Measurements from ENCODE around the gene HBE1.
A peak's percentile ranks its signal among the peaks of the same experiment; 100 is the strongest.
"Not testable (repeated sequence)": the region's sequence is repeated elsewhere in the genome, so short reads cannot be mapped to it uniquely, and the experiment has no call there.

The HBE1 gene

DNA sequence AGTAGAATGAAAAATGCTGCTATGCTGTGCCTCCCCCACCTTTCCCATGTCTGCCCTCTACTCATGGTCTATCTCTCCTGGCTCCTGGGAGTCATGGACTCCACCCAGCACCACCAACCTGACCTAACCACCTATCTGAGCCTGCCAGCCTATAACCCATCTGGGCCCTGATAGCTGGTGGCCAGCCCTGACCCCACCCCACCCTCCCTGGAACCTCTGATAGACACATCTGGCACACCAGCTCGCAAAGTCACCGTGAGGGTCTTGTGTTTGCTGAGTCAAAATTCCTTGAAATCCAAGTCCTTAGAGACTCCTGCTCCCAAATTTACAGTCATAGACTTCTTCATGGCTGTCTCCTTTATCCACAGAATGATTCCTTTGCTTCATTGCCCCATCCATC, 14.9 kb upstream of the HBE1 start:
- no peak for DNase-seq

GRCh38 chr11:5283882-5284281, 14.1 kb upstream of the HBE1 start:
- no peak for DNase-seq

GRCh38 chr11:5283086-5283485, 13.3 kb upstream of the HBE1 start:
- no peak for DNase-seq

GRCh38 chr11:5282628-5283027, 12.9 kb upstream of the HBE1 start:
- DNase-seq = no peak

GRCh38 chr11:5281596-5281995, 11.9 kb upstream of the HBE1 start:
- DNase-seq = no peak

DNA sequence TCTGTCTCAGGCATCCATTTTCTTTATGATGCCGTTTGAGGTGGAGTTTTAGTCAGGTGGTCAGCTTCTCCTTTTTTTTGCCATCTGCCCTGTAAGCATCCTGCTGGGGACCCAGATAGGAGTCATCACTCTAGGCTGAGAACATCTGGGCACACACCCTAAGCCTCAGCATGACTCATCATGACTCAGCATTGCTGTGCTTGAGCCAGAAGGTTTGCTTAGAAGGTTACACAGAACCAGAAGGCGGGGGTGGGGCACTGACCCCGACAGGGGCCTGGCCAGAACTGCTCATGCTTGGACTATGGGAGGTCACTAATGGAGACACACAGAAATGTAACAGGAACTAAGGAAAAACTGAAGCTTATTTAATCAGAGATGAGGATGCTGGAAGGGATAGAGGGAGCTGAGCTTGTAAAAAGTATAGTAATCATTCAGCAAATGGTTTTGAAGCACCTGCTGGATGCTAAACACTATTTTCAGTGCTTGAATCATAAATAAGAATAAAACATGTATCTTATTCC, 10.9 kb upstream of the HBE1 start:
- peak; percentile 98 for DNase-seq

- DNase-seq = no peak
These were observed 9.8 kb upstream of the HBE1 start for GRCh38 chr11:5279471-5280090.

DNA sequence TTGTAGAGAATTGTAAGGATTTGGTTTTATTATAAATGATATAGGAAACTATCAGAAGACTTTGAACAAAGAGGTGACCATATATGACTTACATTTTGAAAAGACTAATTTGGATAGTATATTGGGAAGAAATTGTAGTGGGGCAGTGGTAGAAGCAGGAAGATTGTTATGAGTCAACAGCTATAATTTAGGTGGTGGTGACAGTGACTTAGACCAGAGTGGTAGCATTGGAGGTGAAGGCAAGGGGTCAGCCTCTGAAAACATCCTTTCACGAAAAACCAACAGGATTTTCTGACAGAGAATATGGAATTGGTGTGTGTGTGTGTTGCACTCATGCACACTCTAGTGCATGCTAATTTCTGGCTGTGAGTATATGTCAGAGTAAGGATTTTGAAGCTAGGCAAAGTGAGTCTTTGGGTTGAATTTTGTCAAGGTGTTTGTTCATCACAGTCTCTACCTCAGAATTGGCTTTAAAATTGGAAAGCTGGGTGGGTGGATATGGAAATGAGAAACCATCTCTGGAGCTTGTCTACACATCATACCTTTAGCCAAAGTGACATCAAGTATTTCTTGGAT, 8.2 kb upstream of the HBE1 start:
- no peak for DNase-seq

DNA sequence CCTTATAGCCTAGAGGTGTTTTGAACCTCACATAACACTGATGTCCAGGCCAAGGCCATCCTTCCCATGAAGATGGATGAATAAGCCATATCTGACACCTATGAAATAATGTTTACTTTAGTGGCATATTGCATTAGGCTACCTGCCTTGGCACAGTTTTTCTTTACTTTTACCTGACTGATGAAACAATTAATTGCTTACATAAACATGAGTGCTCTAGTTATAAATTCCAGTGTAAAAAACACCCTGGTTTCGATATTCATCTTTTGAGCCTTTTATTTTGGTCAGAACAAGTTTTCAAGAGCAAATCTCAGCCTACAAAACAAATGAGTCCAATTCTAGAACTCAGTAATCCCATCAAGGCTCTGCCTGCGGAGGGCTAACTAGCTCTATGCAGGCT, 7.0 kb upstream of the HBE1 start:
- no peak for DNase-seq

GRCh38 chr11:5275369-5276110, 5.8 kb upstream of the HBE1 start:
- no peak for DNase-seq

- no peak for DNase-seq
These were observed 4.7 kb upstream of the HBE1 start for GRCh38 chr11:5274395-5274794.

DNA sequence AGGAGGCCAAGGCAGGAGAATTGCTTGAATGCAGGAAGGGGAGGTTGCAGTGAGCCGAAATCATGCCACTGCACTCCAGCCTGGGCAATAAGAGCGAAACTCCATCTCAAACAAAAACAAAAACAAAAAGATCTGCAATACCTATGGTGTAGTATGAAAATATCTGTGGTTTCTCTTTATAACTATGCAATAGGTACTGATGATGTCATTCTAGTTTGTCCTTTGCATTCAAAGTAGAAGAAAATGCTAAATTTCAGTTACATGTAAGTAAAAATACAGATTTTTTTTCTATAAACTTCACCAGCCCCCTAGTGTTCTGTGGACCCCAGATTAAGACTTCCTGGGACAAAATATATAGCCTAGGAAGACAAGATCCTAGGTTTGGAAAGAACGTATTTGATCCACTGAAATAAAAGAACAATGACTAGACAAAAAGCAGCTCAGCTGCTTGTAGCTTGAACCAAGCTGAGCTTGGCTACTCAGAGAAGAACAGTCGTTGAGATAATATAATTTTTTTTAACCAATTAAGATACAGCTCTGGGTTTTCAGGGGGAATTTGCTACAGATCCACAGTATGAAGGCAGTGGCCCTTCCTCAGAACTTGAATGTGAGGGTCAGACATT, 2.8 kb upstream of the HBE1 start:
- no peak for DNase-seq

- no peak for DNase-seq
These were observed 2.6 kb downstream of the HBE1 start for GRCh38 chr11:5267033-5267563.

DNA sequence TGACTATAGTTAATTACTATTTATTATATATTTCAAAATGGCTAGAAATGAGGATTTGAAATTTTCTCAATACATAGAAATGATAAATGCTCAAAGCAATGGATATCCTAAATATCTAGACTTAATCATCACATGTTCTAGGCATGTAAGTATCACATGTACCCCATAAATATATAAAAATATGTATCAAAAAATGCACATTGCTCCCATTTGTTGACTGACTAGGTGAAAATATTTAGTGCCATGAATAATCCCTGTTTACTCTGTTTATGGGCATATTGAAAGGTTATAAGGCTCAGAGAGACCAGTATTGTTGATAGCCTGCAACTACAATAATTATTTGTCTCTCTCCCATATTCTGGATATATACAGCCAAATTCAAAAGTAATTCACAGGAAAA, 3.1 kb downstream of the HBE1 start:
- DNase-seq = no peak

- no peak for DNase-seq
These were observed 3.9 kb downstream of the HBE1 start for GRCh38 chr11:5265832-5266231.

DNA sequence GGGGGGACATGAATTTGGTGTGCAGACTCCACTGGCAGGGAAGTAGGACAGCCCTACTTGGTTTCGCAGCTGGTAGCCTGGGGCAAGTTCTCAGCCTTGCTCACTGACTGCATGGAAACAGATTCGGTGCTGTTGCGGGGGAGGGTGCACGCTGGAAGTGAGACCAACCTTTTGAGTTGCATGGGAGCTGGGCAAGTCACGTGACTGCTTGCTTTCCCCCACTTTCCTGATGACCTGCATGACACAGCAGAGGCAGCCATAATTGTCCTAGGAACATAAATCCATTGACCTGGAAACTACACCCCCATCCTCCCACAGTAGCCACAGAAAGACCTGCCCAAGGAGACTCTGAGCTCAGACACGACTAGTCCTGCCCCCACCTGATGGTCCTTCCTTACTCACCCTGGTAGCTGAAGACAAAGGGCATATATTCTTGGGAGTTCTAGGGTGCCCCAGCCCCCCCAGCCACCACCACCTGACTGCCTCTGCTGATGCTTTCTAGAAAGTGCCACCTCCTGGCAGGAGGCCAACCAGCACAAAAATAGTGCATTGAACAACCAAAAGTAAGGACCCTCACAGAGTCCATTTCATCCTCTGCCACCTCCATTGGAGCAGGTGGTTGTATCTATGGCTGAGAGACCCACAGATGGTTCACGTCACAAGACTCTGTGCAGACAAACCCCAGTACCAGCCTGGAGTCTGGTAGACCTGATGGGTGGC, 11.0 kb downstream of the HBE1 start:
- DNase-seq = no peak

GRCh38 chr11:5257296-5257695, 12.4 kb downstream of the HBE1 start:
- no peak for DNase-seq

DNA sequence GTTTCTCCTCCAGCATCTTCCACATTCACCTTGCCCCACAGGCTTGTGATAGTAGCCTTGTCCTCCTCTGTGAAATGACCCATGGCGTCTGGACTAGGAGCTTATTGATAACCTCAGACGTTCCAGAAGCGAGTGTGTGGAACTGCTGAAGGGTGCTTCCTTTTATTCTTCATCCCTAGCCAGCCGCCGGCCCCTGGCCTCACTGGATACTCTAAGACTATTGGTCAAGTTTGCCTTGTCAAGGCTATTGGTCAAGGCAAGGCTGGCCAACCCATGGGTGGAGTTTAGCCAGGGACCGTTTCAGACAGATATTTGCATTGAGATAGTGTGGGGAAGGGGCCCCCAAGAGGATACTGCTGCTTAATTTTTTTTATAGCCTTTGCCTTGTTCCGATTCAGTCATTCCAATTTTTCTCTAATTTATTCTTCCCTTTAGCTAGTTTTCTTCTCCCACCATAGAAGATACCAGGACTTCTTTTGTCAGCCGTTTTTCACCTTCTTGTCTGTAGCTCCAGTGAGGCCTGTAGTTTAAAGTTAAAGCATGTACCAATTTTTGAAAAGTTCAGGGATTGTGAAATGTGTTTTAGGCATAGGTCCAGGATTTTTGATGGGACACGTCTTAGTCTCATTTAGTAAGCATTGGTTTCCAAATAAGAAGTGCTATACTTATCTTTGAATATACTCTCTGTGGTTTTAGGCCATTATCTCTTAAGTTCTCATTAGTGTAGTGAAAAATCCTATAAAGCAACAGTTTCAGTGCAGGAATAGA, 14.9 kb downstream of the HBE1 start, which contains the start of gene HBG2:
HBG2 (minus strand) TSS at position 136 of the 768 bp plus-strand sequence; CDS start at position 83, 53 bp downstream.
- DNase-seq = not testable (repeated sequence)

DNA sequence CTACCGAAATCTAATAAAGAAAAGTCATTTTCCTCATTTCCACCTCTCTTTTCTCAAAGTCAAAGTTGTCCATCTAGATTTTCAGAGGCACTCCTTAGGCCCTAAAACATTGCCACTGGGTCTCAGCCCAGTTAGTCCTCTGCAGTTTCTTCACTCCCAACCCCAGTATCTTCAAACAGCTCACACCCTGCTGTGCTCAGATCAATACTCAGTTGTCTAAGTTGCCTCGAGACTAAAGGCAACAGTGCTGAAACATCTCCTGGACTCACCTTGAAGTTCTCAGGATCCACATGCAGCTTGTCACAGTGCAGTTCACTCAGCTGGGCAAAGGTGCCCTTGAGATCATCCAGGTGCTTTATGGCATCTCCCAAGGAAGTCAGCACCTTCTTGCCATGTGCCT, 15.7 kb downstream of the HBE1 start:
- not testable (repeated sequence) for DNase-seq

GRCh38 chr11:5253440-5253839, 16.3 kb downstream of the HBE1 start:
- not testable (repeated sequence) for DNase-seq

- no peak for DNase-seq
These were observed 16.9 kb downstream of the HBE1 start for GRCh38 chr11:5252919-5253265.
